T47D (cell line): ENCODE results near the gene DLX6.
A peak's percentile ranks its signal among the peaks of the same experiment; 100 is the strongest.

Experiments
- DNase-seq, 2 experiments: peaks; one replicate each; pipeline versions ENCODE4 v3.0.0 to v3.0.0-alpha.2; 2011 to 2012; ENCODE audit warnings: low read depth in 1 of 2, low spot score in 1 of 2
- JUND ChIP-seq: IDR thresholded peaks from 2 replicates; pipeline ENCODE4 v1.6.1; 2012; ENCODE audit warnings: low read depth
- in situ Hi-C: cut with HindIII; loops from 2 replicates; pipeline ENCODE4 v1.10.0; 2016; ENCODE audit warnings: low sequenced_read_pairs, low pct_unique_long_range_greater_than_20kb

DLX6 gene

DNA sequence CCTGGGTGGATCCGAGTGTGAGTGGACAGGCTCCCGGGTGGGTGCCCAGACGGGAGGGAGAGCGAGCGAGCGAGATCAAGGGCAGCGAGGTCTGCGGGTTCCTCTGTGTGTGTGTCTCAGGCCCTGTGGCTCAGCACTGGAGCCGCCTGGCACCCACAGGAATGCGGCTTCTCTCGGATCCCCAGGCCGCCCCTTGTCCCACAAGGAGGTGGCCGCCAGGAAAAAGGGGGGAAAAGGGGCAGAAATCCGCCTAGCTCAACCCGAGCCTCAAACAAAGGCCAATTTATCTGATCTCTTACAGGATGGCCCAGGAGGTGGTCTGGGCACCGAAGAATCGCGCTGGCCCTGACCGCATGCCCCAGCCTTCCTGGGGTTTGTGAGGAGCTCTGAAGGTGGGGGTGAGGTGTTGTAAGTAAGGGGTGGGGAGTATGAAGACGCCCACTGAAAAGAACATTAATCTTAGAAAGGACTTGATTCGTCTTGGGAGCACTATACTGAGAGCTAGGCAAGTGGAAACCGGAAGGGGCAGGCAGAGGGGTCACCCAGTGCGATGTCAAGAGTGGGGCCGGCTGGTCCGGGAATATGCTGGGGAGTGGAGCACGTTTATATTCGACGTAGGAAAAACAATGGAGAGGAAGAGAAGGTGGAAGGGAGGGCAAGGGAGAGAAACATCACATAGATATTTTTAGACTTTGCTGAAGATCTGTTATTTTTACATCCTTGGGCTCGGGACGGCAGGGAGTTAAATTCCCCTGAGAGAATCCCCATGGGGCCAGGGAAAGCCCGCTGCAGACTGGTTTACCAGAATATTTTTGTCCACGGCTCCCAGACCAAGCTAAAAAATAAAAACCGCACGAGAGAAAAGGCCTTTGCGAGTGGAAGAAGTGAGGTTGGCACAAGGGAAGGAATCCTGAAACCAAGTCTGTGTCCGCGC, 12.1 kb downstream of the DLX6 start:
- in situ Hi-C loops, result no loop called here
- DNase-seq, result no peak
- no peak for TF ChIP-seq JUND

DNA sequence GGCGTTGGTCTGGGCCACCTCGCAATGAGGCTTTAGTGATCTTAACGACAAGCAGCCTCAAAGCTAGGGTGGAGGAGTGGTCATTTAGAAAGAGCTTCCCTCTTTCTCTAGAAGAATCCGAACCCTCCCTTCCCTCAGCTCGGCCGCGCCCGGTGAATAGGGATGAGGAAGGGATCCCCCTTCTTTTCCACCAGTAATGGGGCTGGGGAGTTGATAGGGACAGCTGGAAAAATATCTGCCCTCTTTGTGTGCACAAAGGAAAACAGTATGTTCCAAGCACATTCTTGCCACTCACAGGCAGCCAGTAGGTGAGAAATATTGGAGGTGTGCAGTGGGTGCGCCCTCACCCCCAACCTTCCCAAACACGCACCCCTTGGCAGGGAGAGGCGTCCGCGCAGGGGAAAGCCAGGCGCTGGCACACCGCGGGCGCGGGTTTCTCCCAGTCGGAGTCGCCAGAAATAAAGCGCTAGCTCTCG, 12.8 kb downstream of the DLX6 start:
- TF ChIP-seq JUND, result no peak
- no peak for DNase-seq
- in situ Hi-C loops, result no loop called here

DNA sequence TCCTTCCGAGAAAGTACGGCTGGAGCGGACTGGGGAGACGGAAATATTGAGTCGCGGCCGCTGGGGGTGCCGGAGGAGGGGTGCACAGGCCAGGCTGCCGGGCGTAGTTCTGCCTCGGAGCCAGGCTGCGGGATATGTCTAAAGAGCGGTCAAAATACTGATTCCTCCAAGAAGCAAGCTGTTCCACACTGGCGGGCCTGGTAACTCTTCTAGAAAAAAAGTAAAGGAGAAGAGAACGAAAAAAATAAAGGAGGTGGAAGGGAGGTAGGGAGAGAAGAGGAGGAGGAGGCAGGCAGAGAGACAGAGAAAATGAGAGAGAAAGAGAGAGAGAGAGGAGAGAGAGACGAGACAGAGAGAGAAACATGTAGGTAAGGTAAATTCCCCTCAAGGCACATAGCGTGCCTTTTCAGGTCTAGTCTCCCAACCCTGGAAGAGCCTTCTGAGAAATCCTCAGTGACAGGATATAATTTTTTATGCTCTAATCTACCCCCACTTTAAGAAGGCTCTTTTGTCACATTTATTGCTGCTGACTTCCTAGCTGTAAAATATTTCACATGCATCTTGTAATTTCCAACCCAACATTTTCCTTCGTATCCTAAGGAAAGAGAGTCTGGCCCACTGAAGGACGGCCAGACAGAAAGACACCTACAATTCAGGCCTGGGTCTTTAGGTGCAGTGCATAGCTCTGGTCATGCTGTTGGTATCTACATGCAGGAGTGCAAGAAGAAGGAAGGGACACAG, 13.6 kb downstream of the DLX6 start:
- in situ Hi-C loops, result no loop called here
- no peak for TF ChIP-seq JUND
- DNase-seq, result no peak

DNA sequence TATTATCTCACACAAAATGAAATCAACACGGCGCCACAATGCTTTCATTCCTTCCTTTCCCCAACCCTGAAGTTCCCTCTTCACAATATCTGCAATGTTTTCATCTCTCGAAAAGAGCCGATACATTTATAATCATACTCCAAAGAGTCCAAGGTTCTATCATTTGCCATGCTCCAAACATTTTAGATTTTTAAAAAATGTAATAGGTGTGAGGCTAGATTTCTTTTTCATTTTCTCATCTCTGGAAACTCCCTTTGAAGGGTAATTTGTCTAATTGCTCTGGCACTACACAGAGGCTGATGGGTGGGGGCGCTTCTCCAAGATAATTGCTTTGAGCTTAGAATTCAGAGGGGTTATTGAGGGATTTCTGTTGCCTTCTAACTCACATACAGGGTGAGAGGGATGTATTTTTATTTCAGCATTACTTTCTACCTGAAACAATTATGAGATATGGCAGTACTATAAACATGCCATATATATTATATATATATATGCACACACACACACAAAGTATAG, 14.4 kb downstream of the DLX6 start:
- in situ Hi-C loops, result no loop called here

DNA sequence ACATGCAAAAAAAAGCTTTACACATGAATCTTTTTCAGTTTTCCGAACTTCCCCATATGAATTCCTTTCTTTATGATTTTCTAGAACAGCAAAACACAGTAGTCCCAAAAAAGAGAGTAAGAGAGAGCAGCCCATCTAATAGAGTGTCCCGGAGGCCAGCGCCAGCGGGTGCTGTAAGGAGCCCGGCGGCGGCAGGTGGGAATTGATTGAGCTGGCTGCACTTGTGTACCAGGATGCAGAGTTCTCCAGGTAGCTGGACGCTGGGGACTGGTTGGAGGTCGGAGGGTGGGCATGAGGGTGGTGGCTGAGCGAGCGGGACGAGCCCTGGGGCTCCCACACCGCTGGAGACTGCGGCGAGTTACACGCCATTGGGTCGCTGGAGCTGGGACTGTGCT, 15.2 kb downstream of the DLX6 start:
- in situ Hi-C loops, result no loop called here
- TF ChIP-seq JUND, result no peak
- no peak for DNase-seq

More for the DNA sequence above, 14.4 kb downstream of the DLX6 start:
- no peak for TF ChIP-seq JUND
- no peak for DNase-seq

DNA sequence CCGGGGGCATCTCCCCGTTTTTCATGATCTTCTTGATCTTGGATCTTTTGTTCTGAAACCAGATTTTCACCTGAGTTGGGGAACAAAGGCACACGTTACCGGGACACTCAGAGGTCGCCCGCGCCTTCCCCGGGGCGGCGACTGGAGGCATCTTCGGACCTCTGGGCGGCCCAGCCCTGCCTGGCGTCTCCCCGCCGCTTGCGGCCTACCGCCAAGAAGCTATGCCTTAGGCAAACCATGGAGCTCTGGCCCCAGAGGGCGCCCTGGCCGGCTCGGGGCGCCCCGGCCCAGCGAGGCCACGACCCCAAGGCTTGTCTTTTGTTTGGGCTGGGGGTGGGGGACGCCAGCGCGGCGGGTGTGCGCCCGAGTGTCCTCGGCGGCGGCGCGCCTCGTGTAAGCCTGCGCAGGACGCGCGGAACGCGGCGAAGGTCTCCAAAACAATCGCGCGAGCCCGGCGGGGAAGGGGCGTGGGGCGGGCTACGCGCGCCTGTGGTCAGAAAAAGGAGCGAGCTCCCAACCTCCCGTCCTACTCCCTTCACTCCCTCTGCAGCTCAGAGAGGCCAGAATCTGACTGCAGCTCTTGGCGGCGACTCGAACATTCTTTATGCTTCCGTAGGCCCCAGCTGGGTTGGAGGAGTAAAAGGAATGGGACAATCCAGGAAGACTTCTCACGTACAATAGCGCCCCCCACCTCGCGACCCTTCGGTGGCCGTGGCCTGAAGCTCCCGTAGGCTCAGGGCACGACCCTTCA, 15.8 kb downstream of the DLX6 start:
- in situ Hi-C loops, result no loop called here
- no peak for TF ChIP-seq JUND
- DNase-seq, result no peak

DNA sequence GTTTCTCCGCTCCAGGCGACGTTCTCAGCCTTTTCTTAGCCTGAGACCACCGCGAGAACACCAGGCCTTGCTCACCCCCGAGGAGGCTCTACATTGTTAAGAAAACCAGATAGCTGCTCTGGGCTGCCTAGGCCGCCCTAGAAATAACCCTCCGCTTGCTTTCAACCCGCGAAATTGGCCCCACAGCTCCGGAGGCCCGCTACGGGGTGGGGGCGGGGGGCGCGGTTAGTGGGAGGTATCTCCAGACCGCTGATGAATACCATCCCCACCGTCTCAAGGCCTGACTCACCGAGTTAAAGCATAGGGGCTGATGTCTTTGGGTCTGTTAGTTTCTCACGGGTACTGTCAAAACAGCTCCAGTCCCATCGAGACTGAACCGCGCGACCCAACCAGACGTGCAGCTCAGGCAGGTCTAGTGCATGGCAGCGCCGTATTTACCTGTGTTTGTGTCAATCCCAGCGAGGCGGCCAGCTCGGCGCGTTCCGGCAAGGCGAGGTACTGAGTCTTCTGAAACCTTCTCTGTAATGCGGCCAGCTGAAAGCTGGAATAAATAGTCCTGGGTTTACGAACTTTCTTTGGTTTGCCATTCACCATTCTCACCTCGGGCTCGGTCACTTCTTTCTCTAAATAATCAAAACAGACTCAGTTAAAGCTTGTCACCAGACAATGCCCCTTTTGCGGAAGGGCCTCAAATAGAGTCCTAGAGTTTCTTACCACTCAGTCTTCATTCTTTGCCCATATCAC, 16.6 kb downstream of the DLX6 start:
- no peak for TF ChIP-seq JUND
- DNase-seq, result no peak
- in situ Hi-C loops, result no loop called here

DNA sequence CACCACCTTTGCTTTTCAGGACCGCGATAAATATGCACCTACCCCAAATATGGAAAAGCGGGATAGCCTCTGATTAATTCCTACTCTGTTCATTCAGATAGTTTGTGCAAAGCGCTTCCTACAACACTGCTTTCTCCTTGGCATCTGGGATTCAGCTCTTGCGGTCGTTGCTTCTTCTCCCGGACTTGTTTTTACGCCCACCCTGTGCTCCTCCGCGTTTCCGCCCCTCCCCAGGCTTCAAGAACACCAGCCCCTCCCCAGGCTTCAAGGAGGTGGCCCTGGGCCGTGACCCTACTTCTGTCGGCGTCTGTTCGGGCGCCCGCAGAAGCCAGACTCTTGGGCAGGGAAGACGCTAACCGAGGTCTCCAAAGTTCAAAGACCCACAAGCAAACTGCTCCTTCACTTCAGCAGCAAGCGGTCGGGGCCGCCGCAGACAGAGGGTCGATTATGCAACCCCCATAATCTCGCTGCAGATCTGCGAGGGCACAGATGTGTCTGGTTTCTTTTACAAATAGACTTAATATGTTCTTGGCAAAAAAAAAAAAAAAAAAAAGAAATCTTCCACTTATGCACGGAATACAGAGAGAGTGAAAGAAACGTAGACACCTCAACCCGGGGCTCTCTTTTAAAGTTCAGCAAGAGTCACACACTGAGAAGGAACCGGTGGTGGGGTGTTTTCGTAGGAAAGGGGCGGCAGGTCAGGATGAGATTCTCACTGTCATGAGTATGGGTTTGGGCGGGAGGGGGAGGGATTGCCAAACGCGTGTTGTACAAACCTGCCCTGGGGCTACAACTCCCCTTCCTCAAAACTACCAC, 17.3 kb downstream of the DLX6 start:
- in situ Hi-C loops, result no loop called here
- no peak for DNase-seq
- no peak for TF ChIP-seq JUND

DNA sequence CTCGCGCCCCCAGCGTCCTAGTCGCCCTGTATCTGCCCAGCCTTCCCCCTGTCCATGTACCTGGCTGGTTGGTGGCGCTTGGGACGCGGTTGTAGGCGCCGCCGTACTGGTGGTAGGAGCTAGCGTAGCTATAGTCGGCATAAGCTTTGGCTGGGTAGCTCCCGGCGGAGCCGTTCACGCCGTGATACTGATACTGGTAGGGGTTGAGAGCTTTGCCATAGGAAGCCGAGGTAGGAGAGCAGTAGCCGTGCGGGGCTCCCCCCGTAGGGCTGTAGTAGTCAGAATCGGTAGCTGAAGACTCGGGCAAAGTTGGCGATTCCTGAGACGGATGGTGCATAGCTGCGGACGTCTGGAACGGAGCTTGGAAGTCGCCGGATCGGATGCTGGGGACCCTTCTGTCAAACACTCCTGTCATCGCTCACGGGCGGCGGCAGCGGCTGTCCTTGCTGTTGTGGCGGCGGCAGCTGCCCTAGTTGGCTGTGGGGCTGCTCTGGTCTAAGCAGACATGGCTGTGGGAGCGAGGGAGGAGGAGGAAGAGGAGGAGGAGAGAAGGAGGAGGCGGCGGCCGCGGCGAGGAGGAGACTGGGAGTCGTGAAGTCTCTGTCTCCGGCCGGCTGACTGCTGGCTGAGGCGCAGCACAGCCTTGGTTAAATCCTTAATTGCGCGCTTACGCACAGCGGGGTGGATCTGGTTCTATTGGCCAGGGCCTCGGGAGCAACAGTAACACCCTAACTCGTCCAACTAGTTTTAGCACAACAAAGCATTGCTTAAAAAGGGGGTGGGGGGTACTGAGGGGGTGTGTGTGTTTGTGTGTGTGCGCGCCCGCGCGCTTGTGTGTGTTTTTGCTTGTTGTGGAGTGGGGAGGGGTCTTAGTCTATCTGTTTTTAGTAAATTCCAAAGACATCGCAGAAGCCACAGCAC, 19.1 kb downstream of the DLX6 start, which contains the start of gene DLX5:
TSS of gene DLX5 (minus strand) at position 623 of the 921 bp plus-strand sequence. CDS start at position 415, 208 bp downstream.
- DNase-seq, result peak; percentile 66 to 82
- in situ Hi-C loops, result no loop called here
- no peak for TF ChIP-seq JUND

DNA sequence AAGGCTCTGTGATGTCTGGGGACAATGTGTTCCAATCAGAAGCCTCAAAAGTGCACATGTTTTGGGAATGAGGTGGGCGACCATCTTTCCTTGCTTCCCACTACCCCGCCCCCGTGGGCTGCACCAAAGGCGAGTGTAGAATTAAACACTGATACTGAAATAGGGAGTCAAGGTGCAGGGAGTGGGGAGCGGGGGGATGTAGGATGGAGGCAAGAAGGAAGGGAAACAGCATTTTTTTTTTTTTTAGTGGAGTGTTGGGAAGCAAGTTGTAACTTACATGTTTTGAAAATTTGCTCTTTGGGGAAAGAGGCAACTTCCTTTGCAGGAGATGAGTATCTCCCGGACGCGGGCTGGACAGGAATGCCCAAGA, 19.8 kb downstream of the DLX6 start:
- in situ Hi-C loops, result no loop called here
- TF ChIP-seq JUND, result no peak
- no peak for DNase-seq
